ENCODE measurements around the gene EHMT1.

The EHMT1 gene

GRCh38 chr9:137618105-137619067, at the start of gene EHMT1:
Gene EHMT1, plus strand, starts transcription at chr9:137619005. Its CDS starts 24 bp downstream, at chr9:137619029.
- DNase-seq: peak; percentile 95

- DNase-seq: no peak
These were observed 49.1 kb upstream of the EHMT1 start for GRCh38 chr9:137569609-137570203.

- DNase-seq: no peak
These were observed 48.2 kb upstream of the EHMT1 start for GRCh38 chr9:137570566-137570965.

GRCh38 chr9:137574192-137574591, 44.6 kb upstream of the EHMT1 start:
- DNase-seq: no peak

GRCh38 chr9:137575364-137575715, 43.5 kb upstream of the EHMT1 start:
- no peak for DNase-seq

- DNase-seq: no peak
These were observed 42.9 kb upstream of the EHMT1 start for GRCh38 chr9:137575716-137576411.

GRCh38 chr9:137578518-137579258, 40.1 kb upstream of the EHMT1 start, which contains the start of gene DPH7:
Gene DPH7, minus strand, starts transcription at chr9:137578925. Its CDS starts 148 bp downstream, at chr9:137578777.
- peak; percentile 98 for DNase-seq

- DNase-seq: no peak
These were observed 39.6 kb upstream of the EHMT1 start for GRCh38 chr9:137579259-137579604.

GRCh38 chr9:137580209-137580953, 38.4 kb upstream of the EHMT1 start:
- no peak for DNase-seq

- DNase-seq: no peak
These were observed 37.9 kb upstream of the EHMT1 start for GRCh38 chr9:137580954-137581322.

GRCh38 chr9:137581361-137582285, 37.2 kb upstream of the EHMT1 start:
- DNase-seq: no peak

GRCh38 chr9:137582286-137582860, 36.4 kb upstream of the EHMT1 start:
- DNase-seq: no peak

- no peak for DNase-seq
These were observed 35.5 kb upstream of the EHMT1 start for GRCh38 chr9:137583347-137583746.

GRCh38 chr9:137583957-137584356, 34.8 kb upstream of the EHMT1 start:
- DNase-seq: no peak

GRCh38 chr9:137586854-137587253, 32.0 kb upstream of the EHMT1 start:
- DNase-seq: no peak

- DNase-seq: no peak
These were observed 30.5 kb upstream of the EHMT1 start for GRCh38 chr9:137588311-137588710.

- no peak for DNase-seq
These were observed 29.9 kb upstream of the EHMT1 start for GRCh38 chr9:137588891-137589290.

- DNase-seq: peak; percentile 54
These were observed 29.2 kb upstream of the EHMT1 start for GRCh38 chr9:137589441-137590122.

- DNase-seq: no peak
These were observed 28.7 kb upstream of the EHMT1 start for GRCh38 chr9:137590123-137590468.
